ENCODE results near the gene TRMT10B.
"Not testable (repeated sequence)": the region's sequence is repeated elsewhere in the genome, so short reads cannot be mapped to it uniquely, and the experiment has no call there.

Gene TRMT10B

GRCh38 chr9:37800631-37801286 lies 47.2 kb downstream of the TRMT10B start, which contains the start of gene DCAF10:
Gene DCAF10, plus strand, starts transcription at chr9:37800797. Its CDS starts 70 bp downstream, at chr9:37800867.
- DNase-seq (ENCODE audit: low read depth) = peak; percentile 78

DNA sequence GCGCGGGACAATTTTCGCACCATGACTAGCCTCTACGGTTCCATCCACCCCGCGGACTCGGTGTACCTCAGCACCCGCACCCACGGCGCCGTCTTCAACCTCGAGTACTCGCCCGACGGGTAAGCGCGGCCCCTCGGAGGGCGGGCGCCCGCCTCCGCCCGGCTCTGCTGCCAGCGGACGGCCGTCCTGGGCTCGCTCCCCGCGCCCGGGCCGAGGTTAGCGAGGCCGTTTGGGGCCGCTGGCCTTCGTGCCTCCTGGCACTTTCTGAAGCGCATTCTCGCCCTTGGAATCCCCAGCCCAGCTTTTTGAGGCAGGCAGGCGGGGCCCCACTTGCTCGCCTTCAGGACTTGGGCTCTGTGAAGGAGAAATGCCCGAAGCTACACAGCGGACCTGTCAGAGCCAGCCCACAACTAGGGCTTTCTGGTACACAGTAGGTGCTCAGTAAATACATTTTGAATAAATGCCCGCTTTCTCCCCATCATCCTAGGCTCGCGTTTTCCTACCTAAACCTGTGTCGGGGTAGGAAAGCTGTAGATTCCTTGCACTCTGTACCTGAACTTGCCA lies 47.8 kb downstream of the TRMT10B start:
- DNase-seq (ENCODE audit: low read depth) = no peak

GRCh38 chr9:37801959-37802711 lies 48.5 kb downstream of the TRMT10B start:
- DNase-seq (ENCODE audit: low read depth) = no peak

DNA sequence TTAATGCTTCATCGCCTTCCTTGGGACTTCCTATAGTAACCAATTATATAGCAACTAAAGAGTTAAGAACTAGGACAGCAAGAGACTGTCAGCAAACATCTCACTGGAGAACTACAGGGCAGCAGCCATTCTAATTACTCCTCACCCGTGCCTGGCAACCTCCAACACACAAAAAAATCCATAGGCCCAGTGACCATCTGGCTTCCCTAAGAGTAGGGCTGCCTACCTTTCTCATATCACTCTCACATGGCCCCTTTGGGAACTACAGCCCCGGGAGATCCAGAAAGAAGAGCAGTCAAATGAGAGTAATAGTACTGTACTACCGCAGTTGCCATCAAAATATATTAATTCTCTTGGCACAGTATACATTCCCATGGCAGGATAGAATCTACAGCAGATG lies 52.7 kb downstream of the TRMT10B start:
- DNase-seq (ENCODE audit: low read depth) = no peak

DNA sequence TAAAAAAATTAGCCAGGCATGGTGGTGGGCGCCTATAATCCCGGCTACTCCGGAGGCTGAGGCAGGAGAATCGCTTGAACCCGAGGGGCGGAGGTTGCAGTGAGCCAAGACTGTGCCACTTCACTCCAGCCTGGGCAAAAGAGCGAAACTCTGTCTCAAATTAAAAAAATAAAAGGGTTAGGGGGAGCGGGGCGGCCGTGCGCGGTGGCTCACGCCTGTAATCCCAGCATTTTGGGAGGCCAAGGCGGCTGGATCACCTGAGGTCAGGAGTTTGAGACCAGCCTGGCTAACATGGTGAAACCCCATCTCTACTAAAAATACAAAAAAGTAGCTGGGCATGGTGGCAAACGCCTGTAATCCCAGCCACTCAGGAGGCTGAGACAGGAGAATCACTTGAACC lies 56.1 kb downstream of the TRMT10B start:
- DNase-seq (ENCODE audit: low read depth) = not testable (repeated sequence)

GRCh38 chr9:37811906-37812476 lies 58.4 kb downstream of the TRMT10B start:
- no peak for DNase-seq (ENCODE audit: low read depth)

GRCh38 chr9:37812773-37813379 lies 59.3 kb downstream of the TRMT10B start:
- DNase-seq (ENCODE audit: low read depth) = no peak

- DNase-seq (ENCODE audit: low read depth) = no peak
Measured at GRCh38 chr9:37818849-37819248, 65.2 kb downstream of the TRMT10B start.

GRCh38 chr9:37820142-37820541 lies 66.5 kb downstream of the TRMT10B start:
- DNase-seq (ENCODE audit: low read depth) = no peak

DNA sequence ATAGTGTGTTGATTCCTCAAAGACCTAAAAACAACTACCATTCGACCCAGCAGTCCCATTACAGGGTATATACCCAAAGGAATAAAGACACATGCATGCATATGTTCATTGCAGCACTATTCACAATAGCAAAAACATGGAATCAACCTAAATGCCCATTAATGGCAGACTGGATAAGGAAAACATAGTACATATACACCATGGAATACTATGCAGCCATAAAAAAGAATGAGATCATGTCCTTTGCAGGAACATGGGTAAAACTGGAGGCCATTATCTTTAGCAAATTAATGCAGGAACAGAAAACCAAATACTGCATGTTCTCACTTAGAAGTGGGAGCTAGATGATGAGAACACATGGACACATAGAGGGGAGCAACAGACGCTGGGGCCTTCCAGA lies 71.6 kb downstream of the TRMT10B start:
- DNase-seq (ENCODE audit: low read depth) = not testable (repeated sequence)

- DNase-seq (ENCODE audit: low read depth) = no peak
Measured at GRCh38 chr9:37827483-37828165, 74.0 kb downstream of the TRMT10B start.

Data from stimulated activated CD8-positive, alpha-beta memory T cell treated with anti-CD3 and anti-CD28 coated beads, Interleukin-15, amount 100 ng/mL, for 1 hour (primary cell).